ENCODE results near the gene CD7.

GRCh38 chr17:82287868-82288801 lies 29.3 kb downstream of the CD7 start:
- no peak for TF ChIP-seq POLR2AphosphoS5 (IDR thresholded peaks at IDR 0.05; ENCODE audit: control insufficient read depth, insufficient read depth, low read depth, low read length)
- TF ChIP-seq POLR2A (conservative IDR thresholded peaks at IDR 0.05): peak; percentile 74

Data from K562 (cell line).